ENCODE data around the gene TIAM2.
"Not testable (repeated sequence)": the region's sequence is repeated elsewhere in the genome, so short reads cannot be mapped to it uniquely, and the experiment has no call there.

- not testable (repeated sequence) for TF ChIP-seq CTCF, POLR2A, POLR2AphosphoS5, EP300 (IDR thresholded peaks at IDR 0.05)
These were observed 108.0 kb downstream of the TIAM2 start for GRCh38 chr6:155103083-155103645.
